CD14-positive monocyte (primary cell): ENCODE measurements around the gene MITF. TPM values are rescaled to one million over a fixed set of nuclear protein-coding genes. Genes with fewer than 3 reads are reported as not detected.

Experiments
- DNase-seq, 3 donors: peaks; one replicate each; pipeline ENCODE4 v3.0.0-alpha.2; 2011 to 2022
- H2AFZ ChIP-seq: 2 replicates; pipeline ENCODE4 v1.6.0; 2012; ENCODE audit warnings: mild to moderate bottlenecking, low read depth, low read length, inconsistent platforms; ENCODE audit not compliant: insufficient read depth, poor library complexity, severe bottlenecking
- H3K27ac ChIP-seq, 2 donors: 1 replicate in 1 of 2; 2 replicates in 1 of 2; pipeline ENCODE4 v1.5.1; 2012 to 2013; ENCODE audit warnings: low read length in 2 of 2, control low read depth in 1 of 2, inconsistent platforms in 1 of 2, low read depth in 1 of 2, mild to moderate bottlenecking in 1 of 2
- H3K27me3 ChIP-seq, 2 donors: one replicate each; pipeline versions ENCODE4 v1.6.0 to v1.6.1; 2011 to 2013; ENCODE audit warnings: low read length in 2 of 2; ENCODE audit not compliant: control insufficient read depth in 2 of 2, insufficient read depth in 2 of 2
- H3K36me3 ChIP-seq, 2 donors: replicated peaks in 1 of 2; 1 replicate in 1 of 2; 2 replicates in 1 of 2; pipeline versions ENCODE4 v1.5.1 to v1.6.1; 2012 to 2013; ENCODE audit warnings: low read length in 2 of 2, control low read depth in 1 of 2, inconsistent platforms in 1 of 2, mild to moderate bottlenecking in 1 of 2; ENCODE audit not compliant: insufficient read depth in 2 of 2, control insufficient read depth in 1 of 2
- H3K4me1 ChIP-seq, 2 donors: 1 replicate in 1 of 2; 2 replicates in 1 of 2; pipeline versions ENCODE4 v1.5.1 to v1.6.1; 2012 to 2013; ENCODE audit warnings: low read length in 2 of 2, control low read depth in 1 of 2, inconsistent platforms in 1 of 2, mild to moderate bottlenecking in 1 of 2, moderate library complexity in 1 of 2; ENCODE audit not compliant: insufficient read depth in 2 of 2, control insufficient read depth in 1 of 2
- H3K4me2 ChIP-seq: replicated peaks from 2 replicates; pipeline ENCODE3; 2012; ENCODE audit warnings: low read length, moderate library complexity, mild to moderate bottlenecking; ENCODE audit not compliant: poor library complexity, severe bottlenecking; ENCODE audit errors: extremely low read depth
- H3K4me3 ChIP-seq, 3 experiments: fragments of 200-600 bp in 1 of 3; sonication (generic) in 1 of 3; replicated peaks in 1 of 3; 1 replicate in 2 of 3; 2 replicates in 1 of 3; pipeline ENCODE4 v1.5.1; 2011 to 2013; ENCODE audit warnings: low read length in 3 of 3, mild to moderate bottlenecking in 3 of 3, control low read depth in 2 of 3, low read depth in 2 of 3, inconsistent platforms in 1 of 3, moderate library complexity in 1 of 3
- H3K79me2 ChIP-seq: 2 replicates; pipeline ENCODE4 v1.6.0; 2012; ENCODE audit warnings: mild to moderate bottlenecking, control low read depth, inconsistent platforms, low read length, moderate library complexity; ENCODE audit not compliant: insufficient read depth
- H3K9ac ChIP-seq: 2 replicates; pipeline ENCODE4 v1.6.0; 2017; ENCODE audit warnings: low read length, mild to moderate bottlenecking; ENCODE audit not compliant: insufficient read depth, poor library complexity, severe bottlenecking
- H3K9me3 ChIP-seq, 2 donors: replicated peaks in 1 of 2; 1 replicate in 1 of 2; 2 replicates in 1 of 2; pipeline versions ENCODE4 v1.5.1 to v1.6.1; 2012 to 2013; ENCODE audit warnings: low read length in 2 of 2, control low read depth in 1 of 2; ENCODE audit not compliant: control insufficient read depth in 1 of 2, insufficient read depth in 1 of 2
- H4K20me1 ChIP-seq: 2 replicates; pipeline ENCODE4 v1.6.0; 2012; ENCODE audit warnings: mild to moderate bottlenecking, low read length, control low read depth, moderate library complexity; ENCODE audit not compliant: insufficient read depth
- H3K27ac Mint-ChIP-seq, 7 donors: one replicate each; pipeline ENCODE4 v1.8.0; 2020; ENCODE audit warnings: mild to moderate bottlenecking in 7 of 7, mixed read lengths in 7 of 7, moderate library complexity in 6 of 7, inconsistent platforms in 2 of 7
- H3K27me3 Mint-ChIP-seq, 3 donors: one replicate each; pipeline ENCODE4 v1.8.0; 2021 to 2022; ENCODE audit warnings: low read depth in 3 of 3, mild to moderate bottlenecking in 3 of 3, mixed read lengths in 3 of 3, moderate library complexity in 3 of 3, inconsistent platforms in 1 of 3
- H3K36me3 Mint-ChIP-seq, 2 donors: one replicate each; pipeline ENCODE4 v1.8.0; 2020; ENCODE audit warnings: mixed read lengths in 2 of 2, inconsistent platforms in 1 of 2, mild to moderate bottlenecking in 1 of 2
- H3K4me1 Mint-ChIP-seq: one replicate; pipeline ENCODE4 v1.8.0; 2020; ENCODE audit warnings: mild to moderate bottlenecking, mixed read lengths
- H3K4me3 Mint-ChIP-seq, 2 donors: one replicate each; pipeline ENCODE4 v1.8.0; 2020; ENCODE audit warnings: mild to moderate bottlenecking in 2 of 2, mixed read lengths in 2 of 2, moderate library complexity in 1 of 2
- H3K9me3 Mint-ChIP-seq, 7 donors: one replicate each; pipeline ENCODE4 v1.8.0; 2020 to 2022; ENCODE audit warnings: mixed read lengths in 7 of 7, mild to moderate bottlenecking in 6 of 7, moderate library complexity in 6 of 7, inconsistent platforms in 2 of 7
- WGBS: methylation state at CpG from one replicate; pipeline ENCODE4 v1.1.5; 2013; ENCODE audit warnings: missing lambda C conversion rate; ENCODE audit not compliant: insufficient coverage; 5-methylcytosine and 5-hydroxymethylcytosine counted together
- intact Hi-C, 2 donors: fragments of 100-400 bp; cut with micrococcal nuclease; formaldehyde crosslinking; loops; one replicate each; pipeline versions ENCODE4 v1.15.0 to v1.15.1; 2023
- polyA plus RNA-seq, 3 donors: library from polyadenylated mRNA; depleted of rRNA in 1 of 3; unstranded in 2 of 3; stranded (reverse) in 1 of 3; fragments of 300-500 nt in 2 of 3; fragments of >200 nt in 1 of 3; fragmentation: Illumina TruSeq in 2 of 3; gene quantifications; 1 replicate in 2 of 3; 2 replicates in 1 of 3; pipeline ENCODE4 v1.2.3, GENCODE V29; 2012 to 2021
- TF ChIP-seq, protein P1 (sequence below): fragments of 200-600 bp; IDR thresholded peaks from one replicate; pipeline ENCODE4 v1.8.0; 2022; ENCODE audit warnings: antibody characterized with exemption, mild to moderate bottlenecking

The MITF gene
- polyA plus RNA-seq, 3 donors, result 7.0 to 15.1 (median 12.1) TPM

DNA sequence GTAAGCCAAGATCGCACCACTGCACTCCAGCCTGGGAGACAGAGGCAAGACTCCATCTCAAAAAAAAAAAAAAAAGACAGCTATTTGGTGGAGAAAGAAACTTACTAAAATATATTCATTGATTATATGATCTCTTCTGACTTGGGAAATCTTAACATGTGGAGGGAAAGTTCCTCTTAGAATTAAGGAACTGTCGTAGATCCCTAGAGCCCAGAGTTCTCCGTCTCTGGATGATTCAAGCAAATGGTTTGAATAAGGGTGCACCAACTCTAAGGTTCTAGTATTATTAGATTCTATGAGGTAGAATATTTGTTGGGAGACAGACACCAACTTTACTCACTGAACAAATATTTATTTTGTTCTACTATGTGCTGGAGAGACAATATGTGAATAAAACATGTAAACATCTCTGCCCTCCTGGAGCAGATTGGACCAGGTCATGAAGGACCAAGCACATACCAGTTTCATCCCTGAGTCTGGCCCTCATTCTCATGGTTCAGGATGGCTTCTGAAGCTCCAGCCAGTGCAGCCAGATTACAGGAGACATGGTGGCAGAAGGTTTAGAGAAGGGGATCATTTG is 129.7 kb downstream of the MITF start:
- intact Hi-C loops, result no loop called here
- Histone ChIP-seq H3K79me2 (no peaks in the 10 kb centered on the region), H3K4me3 (no peak overlapping the region), H3K27ac (no peak overlapping the region), H3K4me1 (no peaks in the 10 kb centered on the region), H3K36me3 (no peaks in the 10 kb centered on the region), H3K27me3 (no peaks in the 10 kb centered on the region), H3K9ac (no peak overlapping the region), H3K9me3 (no peaks in the 10 kb centered on the region), H4K20me1 (no peaks in the 10 kb centered on the region), H3K4me2 (no peak overlapping the region), H2AFZ (no peak overlapping the region)
- Mint-ChIP-seq H3K4me3 (no peak overlapping the region), H3K9me3 (no peaks in the 10 kb centered on the region), H3K4me1 (peaks cover 2% of the 10 kb centered on the region), H3K36me3 (no peaks in the 10 kb centered on the region), H3K27me3 (no peaks in the 10 kb centered on the region), H3K27ac (no peak overlapping the region)
- no CpG with 5 or more reads among the region's 3 CpGs for WGBS
- TF ChIP-seq, protein P1, sequence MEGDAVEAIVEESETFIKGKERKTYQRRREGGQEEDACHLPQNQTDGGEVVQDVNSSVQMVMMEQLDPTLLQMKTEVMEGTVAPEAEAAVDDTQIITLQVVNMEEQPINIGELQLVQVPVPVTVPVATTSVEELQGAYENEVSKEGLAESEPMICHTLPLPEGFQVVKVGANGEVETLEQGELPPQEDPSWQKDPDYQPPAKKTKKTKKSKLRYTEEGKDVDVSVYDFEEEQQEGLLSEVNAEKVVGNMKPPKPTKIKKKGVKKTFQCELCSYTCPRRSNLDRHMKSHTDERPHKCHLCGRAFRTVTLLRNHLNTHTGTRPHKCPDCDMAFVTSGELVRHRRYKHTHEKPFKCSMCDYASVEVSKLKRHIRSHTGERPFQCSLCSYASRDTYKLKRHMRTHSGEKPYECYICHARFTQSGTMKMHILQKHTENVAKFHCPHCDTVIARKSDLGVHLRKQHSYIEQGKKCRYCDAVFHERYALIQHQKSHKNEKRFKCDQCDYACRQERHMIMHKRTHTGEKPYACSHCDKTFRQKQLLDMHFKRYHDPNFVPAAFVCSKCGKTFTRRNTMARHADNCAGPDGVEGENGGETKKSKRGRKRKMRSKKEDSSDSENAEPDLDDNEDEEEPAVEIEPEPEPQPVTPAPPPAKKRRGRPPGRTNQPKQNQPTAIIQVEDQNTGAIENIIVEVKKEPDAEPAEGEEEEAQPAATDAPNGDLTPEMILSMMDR, result no peak
- no peak for DNase-seq

DNA sequence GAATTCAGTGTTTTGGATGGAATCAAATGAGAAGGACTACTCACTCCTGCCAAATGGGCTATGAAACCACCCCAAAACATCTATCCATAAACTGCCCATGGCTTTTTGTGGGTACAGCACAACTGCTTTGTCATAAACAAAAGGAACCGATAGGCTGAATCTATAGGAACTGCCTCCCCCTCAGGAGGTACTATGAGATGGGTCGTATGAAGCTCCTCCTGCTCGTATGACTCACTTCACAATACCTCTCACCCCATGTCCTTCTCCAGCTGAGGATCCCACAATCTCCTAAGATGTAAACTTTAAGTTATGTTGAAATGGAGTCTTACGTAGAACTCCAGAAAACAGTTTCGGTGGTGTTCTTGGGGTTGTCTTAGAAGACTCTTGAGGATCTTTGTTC is 130.4 kb downstream of the MITF start:
- Histone ChIP-seq H3K4me1 (no peaks in the 10 kb centered on the region), H2AFZ (no peak overlapping the region), H3K27me3 (no peaks in the 10 kb centered on the region), H3K4me3 (no peak overlapping the region), H3K9ac (no peak overlapping the region), H3K36me3 (no peaks in the 10 kb centered on the region), H3K27ac (no peak overlapping the region), H3K4me2 (no peak overlapping the region), H4K20me1 (no peaks in the 10 kb centered on the region), H3K9me3 (no peaks in the 10 kb centered on the region), H3K79me2 (no peaks in the 10 kb centered on the region)
- Mint-ChIP-seq H3K9me3 (no peaks in the 10 kb centered on the region), H3K27me3 (no peaks in the 10 kb centered on the region), H3K4me3 (no peak overlapping the region), H3K4me1 (peaks cover 2% of the 10 kb centered on the region), H3K27ac (no peak overlapping the region), H3K36me3 (no peaks in the 10 kb centered on the region)
- no peak for DNase-seq
- intact Hi-C loops, result no loop called here
- WGBS, result 80% methylated on average over 1 of the region's 5 CpGs
- TF ChIP-seq, protein P1, result no peak
